GM21360 (cell line): ENCODE results near the gene NSD2.
A peak's percentile ranks its signal among the peaks of the same experiment; 100 is the strongest.
"Not testable (repeated sequence)": the region's sequence is repeated elsewhere in the genome, so short reads cannot be mapped to it uniquely, and the experiment has no call there.

Source experiments
- ATAC-seq: cut with Tn5 transposase; IDR thresholded peaks from one replicate; pipeline ENCODE4 v1.9.1; 2021; ENCODE audit warnings: mild to moderate bottlenecking, moderate library complexity; ENCODE audit not compliant: unreplicated experiment

NSD2 gene

DNA sequence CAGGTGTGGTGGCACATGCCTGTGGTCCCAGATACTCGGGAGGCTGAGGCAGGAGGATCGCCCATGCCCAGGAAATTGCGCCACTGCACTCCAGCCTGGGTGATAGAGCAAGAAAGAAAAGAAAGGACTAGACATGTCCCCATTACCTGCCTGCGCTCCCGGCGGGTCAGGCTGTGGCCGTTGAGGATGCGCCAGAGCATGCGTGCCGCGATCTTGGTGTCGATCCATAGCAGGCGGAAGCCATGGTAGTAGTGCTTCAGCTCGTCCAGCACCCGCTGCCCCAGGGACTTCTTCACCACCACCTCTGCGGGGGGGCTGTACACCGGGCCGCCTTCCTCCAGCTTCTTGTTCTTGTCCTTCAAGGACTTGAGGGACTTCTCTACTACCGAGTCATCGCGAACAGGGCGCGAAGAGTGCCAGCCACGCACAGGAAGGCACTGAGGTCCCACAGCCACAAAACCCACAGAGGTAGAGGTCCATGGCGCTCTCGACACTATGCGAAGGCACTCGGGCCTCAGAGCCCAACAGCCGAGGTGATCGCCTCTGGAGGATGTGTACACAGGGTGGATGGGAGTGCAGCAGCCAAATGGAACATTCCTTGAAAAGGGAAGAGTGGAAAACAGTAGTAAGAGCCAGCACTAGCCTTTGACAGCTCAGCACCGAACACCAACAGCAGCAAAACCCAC lies 29.8 kb upstream of the NSD2 start:
- no peak for ATAC-seq

DNA sequence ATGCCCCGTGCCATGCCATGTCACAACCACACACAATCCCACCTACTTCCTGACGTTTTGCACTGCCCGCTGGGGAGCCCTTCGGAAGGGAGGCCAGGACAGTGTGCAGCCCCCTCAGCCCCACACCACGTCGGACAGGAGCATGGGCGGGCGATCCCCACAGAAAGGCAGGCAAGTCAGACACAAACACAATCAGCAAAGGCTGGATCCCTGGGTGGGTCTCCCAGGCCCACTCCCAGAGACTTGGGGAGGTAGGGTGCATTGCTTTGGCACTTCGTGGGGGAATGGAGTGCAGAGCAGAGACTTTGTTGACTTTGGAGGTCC lies 29.3 kb upstream of the NSD2 start:
- no peak for ATAC-seq

DNA sequence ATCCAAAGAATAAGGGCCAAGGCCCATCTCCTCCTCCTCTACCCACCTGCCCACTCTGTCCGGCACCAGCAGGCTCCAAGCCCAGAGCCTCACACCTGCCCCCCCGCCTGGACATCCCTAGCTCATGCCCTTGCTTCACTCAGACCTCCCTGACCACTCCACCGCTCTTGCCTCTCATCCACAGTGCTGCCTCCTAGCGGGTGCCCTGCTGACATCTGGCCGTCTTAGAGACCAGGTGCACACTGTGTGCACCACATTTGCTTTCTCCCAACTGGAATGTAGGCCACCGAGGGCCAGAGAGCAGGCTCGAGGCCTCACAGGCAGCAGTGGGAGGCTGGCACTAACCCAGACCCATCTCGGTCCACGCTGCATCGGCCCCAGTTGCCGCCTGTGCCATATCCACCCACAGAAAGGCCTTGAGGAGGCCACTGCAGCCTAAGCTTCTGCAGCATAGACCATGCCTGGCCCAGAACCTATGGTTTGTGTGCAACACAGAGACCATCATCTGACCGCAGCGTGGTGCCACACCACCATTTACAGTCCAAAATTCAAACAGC lies 28.8 kb upstream of the NSD2 start:
- ATAC-seq = no peak

DNA sequence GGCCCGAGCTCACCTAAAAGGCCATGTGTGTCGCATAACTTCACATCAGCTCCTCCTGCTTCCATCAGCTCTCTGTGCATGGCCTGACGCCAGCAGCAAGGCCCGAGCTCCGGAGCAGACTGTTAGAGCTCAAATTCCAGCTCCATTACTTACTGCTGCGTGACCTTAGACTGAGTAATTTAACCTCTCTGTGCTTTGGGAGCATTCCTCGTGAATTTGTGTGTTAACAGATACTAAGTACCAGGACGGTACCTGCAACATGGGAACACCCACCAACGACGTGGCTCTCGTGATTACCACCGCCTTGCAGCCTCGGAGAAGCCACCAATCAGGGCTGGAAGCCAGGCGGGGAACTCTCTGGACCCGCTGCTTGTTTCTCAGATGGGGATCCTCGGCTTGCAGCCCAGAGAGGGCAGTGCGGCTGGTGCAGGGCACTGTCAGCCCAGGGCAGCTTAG lies 28.2 kb upstream of the NSD2 start:
- no peak for ATAC-seq

DNA sequence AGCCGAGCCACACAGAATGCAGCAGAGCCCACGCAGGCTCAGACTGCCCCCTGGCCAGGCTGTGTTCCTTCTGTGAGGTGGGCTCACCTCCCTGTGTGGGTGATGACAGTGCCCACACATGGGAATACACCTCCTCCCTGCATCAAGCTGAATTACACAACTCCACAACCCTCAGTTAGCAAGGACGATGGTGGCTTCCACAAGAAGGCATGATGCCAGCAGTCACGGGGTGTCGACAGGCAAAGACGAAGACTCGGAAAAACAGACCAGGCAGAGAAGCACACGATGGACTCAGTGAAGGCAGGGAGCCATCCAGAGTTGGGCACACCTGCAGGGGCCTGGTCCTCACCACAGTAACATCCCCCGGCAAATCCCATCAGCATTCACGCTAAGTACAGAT lies 27.3 kb upstream of the NSD2 start:
- no peak for ATAC-seq

DNA sequence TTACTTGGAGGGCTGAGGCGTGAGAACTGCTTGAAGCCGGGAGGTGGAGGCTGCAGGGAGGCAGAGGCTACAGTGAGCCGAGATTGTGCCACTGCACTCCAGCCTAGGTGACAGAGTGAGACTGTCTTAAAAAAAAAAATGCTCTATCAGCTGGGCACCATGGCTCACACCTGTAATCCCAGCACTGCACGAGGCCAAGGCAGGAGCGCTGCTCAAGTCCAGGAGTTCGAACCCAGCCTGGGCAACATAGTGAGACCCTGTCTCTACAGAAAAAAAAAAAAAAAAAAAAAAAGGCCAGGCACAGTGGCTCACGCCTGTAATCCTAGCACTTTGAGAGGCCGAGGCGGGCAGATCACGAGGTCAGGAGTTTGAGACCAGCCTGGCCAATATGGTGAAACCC lies 26.6 kb upstream of the NSD2 start:
- not testable (repeated sequence) for ATAC-seq

DNA sequence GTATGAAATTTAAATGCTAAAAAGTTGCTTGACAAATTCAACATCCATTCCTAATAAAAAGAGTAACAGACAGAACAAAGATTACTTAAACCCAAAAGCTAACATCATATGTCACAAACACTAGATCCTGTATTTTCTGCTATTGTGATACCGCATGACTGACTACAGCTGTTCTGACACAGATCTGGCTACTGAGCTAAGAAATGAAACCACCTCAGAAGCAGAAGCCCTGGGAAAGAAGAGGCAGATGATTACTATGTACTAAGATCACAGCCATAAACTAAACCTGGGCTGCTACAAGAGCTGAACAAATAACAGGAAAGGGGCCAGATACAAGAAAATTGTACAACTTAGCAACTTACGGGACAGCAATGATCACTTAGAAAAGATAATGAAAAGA lies 24.6 kb upstream of the NSD2 start:
- ATAC-seq = no peak

DNA sequence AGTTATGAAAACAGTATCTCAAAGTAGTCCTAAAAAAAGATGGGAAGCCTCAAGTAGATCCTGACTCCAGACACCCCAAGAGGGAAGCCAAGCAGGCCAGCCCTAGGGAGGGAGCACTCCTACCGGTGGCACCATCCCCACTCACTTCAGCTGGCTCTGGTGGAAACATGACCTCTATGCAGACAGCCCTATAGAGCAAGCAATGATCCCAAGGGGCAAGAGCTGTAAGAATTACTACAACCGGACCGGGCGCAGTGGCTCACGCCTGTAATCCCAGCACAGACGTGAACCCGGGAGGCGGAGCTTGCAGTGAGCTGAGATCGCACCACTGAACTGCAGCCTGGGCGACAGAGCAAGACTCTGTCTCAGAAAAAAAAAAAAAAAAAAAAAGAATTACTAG lies 20.9 kb upstream of the NSD2 start:
- no peak for ATAC-seq

DNA sequence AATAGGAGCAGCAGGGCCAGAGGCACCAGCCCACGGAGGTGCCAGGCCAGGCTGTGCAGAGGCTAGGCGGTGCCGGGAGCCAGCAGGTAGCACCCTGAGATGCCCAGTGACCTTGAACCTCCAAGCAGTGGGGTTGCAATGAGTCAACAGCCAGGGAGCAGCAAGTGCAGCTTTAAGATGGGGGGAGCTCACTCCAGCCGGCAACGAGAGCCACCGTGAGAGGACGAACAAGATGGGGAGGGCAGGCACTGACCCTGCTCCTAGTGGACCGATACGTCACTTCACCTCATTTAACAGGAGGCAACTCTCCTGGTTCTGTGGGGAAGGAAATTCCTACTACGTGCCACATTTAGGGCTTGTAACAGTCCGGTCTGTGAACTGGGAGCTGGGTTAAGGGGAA lies 20.0 kb upstream of the NSD2 start:
- ATAC-seq = no peak

DNA sequence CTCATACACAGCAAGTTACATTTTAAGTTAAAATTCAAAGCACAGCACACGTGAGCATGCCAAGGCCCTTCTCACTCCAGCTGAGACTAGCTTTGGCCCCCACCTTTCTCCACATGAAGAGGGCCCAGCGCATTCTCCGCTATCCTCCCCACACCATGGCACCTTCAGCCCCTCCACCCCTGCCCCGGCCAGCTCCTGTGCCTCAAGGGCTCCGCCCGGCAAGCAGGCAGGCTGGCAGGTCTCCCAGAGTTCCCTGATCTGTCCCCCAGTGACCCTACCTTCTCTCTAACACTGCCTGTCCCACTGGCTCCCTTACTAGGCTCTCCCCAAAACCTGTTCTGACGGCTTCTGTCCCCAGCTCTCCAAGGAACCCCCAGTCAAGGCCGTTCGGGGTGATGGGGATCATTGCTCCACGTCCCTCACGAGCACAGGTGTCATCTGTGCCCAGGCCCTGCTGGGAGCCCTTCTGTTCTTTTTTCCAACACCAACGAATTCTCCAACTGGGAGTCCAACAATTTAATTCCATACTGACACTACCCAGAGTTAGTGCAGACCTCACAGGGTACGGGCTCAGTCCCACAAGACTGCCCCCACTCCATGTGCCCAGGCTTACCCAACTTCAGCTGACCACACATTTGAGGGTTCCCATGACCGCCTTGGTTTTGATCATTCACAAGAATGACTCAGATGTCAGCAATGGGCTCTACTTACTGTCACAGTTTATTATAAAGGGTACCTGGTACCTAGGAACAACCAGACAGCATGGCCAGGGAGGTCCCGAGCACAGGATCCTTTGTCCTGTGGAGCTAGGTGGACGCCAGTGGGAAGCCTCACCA lies 19.4 kb upstream of the NSD2 start:
- ATAC-seq = no peak

DNA sequence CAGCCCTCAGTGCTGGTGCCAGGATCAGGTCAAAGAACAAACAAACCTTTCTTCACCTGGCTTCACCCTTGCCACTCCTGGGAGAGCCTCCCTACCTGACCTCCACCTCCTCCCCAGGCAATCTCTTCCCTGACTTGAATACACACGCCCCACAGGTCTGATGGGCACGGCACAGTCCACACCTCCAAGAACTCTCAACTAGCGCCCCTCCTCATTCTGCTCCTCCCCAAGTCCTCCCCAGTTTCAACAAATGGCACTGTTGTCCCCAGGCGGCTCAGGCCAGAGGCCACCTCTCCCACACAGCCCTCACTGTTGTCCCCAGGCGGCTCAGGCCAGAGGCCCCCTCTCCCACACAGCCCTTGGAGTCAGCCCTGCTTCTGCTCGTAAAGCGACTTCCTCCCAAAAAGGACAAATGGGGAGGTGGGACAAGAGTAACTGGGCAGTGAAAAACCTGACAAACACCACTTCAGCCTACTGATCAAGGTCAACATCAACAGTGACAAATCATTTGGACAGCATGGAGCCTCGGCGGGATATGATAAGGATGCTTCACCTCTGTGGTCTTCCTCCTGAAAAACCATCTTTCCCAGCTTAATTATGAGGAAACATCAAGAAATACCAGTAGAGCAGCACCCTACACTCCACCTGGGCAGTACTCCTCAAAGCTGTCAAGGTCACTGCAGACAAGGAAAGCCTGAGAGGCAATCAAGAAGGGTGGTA lies 18.1 kb upstream of the NSD2 start:
- no peak for ATAC-seq

DNA sequence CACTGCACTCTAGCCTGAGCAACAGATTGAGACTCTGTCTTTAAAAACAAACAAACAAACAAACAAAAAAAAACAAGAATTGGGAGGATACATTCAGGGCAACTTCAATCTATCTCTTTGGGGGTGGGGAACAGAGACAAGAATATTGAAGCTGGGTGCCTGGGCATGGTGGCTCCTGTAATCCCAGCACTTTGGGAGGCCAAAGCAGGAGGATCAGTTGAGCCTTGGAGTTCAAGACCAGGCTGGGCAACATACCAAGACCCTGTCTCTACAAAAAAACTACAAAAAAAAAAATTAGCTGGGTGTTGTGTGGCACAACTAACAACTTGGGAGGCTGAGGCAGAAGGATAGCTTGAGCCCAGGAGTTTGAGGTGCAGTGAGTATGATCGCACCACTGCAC lies 16.4 kb upstream of the NSD2 start:
- ATAC-seq = no peak

DNA sequence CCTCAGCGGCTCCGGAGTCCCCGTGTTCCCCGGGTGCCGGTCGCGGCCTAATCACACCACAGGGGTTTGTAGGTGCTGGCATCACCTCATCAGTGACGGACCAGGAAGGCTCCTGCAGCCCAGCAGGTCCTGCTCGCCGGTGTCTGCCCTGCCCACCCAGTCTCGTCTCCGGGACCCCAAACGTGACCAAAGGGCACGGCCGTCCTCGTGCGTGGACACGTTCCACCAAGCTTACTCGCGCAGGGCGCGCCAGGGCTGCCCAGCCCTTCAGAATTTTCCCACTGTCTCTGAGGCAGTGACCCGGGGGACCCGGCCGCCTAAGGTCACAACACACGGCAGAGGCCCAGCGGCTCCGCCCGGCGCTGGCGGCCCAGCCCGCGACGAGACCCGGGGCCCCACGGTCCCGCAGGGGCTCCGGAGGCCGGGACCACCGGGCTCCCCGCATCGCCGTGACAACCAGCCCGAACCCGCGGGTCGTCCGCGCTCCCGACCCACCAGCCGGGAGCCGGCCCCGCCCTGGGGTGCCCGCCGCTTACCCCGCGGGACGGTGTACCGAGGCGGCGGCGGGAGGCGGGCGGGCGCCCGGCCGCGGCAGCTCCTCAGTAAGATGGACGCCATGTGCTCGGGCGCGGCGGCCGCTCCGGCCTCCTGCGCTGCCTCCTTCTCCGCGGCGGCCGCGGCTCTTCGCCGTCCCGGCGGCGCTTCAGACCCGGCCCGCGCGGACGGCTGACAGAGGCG lies 15.7 kb upstream of the NSD2 start:
- peak; percentile 5 for ATAC-seq

DNA sequence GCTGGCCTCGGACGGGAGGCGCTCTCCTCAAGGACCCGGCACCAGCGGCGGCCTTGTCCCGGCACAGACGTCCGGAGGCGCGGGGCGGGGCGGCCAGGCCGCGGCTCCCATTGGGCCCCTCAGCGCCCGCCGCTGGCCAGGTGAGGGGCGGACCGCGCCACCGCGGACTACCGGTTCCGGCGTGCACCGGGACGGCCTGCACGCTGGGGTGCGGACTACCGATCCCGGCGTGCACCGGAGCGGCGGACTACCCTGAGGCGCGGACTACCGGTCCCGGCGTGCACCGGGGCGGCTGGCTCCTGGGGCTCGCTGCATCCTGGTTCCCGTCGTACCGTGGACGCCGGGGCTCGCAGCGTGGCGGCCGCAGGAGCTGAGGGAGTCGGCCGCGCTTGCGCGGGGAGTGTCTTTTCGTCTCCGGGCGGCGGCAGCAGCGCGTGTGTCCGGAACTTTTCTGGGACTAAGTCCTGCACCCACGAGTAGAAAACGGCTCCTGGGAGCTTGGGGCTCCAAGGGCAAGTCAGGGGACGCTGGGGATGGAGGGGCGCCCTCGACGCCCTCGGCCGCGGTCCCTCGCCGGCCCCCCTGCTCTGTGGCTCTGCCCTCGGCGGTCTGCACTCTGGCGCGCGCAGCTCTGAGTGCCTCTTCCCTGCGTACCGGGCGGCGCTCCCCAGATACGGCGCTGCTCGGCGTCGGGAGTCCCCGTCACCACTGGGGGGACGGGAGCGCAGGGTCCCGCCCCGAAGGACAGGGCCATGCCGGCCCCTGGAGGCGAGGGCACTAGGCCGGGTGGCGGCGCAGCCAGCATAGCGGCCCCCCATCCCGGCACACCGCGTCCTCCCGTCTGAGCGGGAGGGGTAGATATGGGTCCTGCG lies 14.9 kb upstream of the NSD2 start, which contains the start of gene LETM1:
Gene LETM1, minus strand, starts transcription at position 86 of the 872 bp plus-strand sequence. CDS start 206 bp downstream, outside the sequence.
- ATAC-seq = peak; percentile 84

DNA sequence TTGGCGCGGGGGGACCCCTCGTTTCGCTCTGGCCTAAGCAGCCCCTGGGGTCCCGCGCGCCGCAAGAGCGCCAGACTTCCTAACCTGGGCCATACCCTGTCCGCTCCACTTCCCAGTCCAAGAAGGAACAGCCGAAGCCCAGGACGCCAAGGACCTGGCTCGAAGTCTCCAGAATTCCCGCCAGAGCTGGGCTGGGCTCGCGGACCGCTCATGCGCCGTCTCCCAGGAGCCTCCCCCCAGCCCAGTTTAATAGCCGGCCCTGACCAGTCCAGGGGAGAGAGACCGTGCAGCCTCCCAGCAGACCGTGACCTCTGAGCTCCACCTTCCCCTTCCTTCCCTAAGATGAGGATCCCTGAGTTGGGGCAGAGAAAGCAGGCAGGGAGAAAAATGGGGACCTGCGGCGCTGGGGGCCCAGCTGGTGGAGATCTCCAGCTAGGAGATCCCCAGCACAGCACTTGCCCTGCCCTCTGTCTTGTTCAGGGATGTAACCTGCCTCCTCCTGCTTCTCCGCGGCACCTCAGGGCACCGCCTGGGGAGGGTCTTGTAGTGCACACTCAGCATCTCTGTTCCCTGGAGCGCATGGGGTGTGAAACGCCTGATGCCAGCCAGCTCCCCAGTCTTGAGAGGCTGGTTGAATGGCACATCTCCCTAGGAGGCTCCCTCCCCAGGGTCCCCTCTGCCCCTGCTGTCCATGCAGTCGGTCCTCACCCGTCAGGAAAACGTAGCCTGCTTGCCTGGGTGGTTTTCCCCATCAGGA lies 14.1 kb upstream of the NSD2 start:
- no peak for ATAC-seq

DNA sequence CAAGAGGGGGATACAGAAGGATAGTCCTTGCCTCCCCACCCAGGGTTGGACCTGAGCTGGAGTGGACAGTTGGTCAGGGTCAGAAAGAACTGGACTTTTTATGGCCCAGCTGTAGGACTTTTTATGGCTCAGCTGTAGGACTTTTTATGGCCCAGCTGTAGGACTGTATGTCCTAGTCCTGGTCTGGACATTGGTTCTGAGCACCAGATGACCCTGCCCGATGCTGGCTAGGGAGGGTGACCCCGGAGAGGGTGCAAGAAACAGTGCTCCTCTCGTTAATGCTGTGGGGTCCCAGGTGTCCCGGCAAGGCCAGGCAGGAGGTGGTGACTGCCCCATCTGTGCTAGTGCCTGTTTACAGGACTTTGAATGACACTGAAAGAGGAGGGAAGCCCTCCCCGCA lies 13.3 kb upstream of the NSD2 start:
- ATAC-seq = no peak

DNA sequence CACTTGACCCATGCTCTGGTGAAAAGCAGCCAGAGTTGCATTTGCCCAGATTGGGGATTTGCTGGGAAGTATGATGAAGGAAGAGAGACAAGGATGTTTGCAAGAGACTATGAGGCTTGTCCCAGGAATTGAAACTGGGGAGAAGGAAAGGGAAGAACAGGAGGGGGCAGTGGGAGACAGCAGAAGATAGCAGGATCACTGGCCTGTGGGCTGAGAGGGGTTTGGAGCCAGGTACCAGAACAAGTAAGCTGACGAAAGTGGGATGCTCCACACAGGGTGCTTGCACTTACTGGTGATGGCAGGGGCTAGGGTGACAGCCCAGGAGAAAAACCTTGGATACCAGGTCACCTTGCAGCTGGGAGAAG lies 11.8 kb upstream of the NSD2 start:
- no peak for ATAC-seq

DNA sequence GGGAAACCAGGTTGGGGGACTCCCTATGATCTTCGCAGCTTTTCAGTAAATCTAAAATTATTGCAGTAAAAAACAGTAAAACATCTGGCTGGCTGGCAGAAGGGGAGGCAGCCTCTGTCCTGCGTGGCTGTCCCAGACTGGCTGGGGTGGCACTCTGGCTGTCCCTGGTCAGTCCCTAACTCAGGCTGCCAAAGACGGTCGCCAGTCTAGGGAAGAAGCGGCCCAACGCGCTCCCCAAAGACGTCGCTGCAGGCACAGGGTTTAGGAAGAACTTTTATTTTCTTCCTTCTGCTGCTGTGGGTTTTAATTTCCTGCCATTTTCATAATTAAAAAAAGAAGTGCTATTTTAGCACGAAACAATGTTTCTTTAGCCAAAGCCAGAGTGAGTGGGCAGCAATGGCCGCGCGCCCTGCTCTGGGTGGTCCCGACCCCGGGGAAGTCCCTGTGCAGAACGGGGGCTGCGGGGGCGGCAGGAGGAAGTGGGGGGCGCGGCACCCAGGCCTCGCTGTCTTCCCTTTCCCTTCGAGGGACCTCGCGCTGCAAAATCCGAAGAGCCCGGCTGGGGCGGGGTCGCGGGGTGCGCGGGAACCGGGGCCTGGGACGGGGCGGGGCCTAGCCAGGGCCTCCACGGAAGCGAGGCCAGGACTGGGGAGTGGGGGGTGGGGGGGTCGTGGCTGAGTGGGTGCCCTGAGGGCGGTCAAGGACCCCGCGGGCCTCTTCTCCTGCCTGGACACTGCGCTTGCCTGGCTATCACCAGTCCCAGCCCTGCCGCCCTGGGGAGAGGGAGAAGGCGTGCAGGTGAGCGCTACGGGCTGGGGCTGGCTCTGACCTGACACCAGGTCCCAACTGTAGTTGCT lies 8.9 kb upstream of the NSD2 start:
- no peak for ATAC-seq
